HCT116 (cell line): ENCODE measurements around the gene PRKCA.

Experiments used
- EZH2 ChIP-seq: fragments of 200-600 bp; sonication (generic); IDR thresholded peaks from 2 replicates; pipeline ENCODE4 v1.6.1; 2017; ENCODE audit warnings: antibody characterized with exemption, mixed run types
- TF ChIP-seq, protein P1 (sequence below), 3 experiments: fragments of 200-600 bp in 1 of 3; sonication (generic) in 1 of 3; IDR thresholded peaks in 2 of 3; conservative IDR thresholded peaks in 1 of 3; 2 replicates each; pipeline ENCODE4 v1.5.1; 2012 to 2017; ENCODE audit warnings: low read depth in 2 of 3, low read length in 2 of 3, antibody characterized with exemption in 1 of 3, borderline replicate concordance in 1 of 3, control low read depth in 1 of 3, mild to moderate bottlenecking in 1 of 3, mixed read lengths in 1 of 3, mixed run types in 1 of 3, moderate library complexity in 1 of 3; ENCODE audit not compliant: insufficient read depth in 1 of 3

DNA sequence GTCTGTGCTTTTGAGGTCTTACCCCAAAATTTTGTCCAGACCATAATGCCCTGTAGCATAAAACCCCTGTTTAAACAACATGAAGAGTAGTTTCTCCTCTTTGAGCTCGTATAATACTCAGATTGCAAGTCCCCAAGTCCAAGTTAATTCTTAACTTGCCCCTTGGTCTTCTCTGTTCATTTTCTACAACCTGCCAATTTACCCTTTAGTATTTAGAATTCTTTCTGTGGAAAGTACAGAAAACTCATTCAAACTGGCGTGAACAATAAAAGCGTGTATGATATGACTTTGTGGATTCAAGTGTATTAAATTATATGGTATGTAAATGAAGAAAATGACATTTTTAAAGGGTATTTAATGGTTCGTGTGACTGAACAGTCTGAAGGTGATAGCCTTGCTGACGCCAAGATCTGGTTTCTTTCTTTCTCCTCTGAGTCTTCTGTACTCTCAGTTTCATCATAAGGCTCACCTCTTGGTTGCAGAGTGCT, 185.6 kb downstream of the PRKCA start:
- TF ChIP-seq, protein P1, sequence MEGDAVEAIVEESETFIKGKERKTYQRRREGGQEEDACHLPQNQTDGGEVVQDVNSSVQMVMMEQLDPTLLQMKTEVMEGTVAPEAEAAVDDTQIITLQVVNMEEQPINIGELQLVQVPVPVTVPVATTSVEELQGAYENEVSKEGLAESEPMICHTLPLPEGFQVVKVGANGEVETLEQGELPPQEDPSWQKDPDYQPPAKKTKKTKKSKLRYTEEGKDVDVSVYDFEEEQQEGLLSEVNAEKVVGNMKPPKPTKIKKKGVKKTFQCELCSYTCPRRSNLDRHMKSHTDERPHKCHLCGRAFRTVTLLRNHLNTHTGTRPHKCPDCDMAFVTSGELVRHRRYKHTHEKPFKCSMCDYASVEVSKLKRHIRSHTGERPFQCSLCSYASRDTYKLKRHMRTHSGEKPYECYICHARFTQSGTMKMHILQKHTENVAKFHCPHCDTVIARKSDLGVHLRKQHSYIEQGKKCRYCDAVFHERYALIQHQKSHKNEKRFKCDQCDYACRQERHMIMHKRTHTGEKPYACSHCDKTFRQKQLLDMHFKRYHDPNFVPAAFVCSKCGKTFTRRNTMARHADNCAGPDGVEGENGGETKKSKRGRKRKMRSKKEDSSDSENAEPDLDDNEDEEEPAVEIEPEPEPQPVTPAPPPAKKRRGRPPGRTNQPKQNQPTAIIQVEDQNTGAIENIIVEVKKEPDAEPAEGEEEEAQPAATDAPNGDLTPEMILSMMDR (IDR thresholded peaks at IDR 0.05 in 2 of 3, conservative IDR thresholded peaks at IDR 0.05 in 1 of 3; ENCODE audit: borderline replicate concordance in 1 of 3, insufficient read depth in 1 of 3, low read depth in 2 of 3, low read length in 2 of 3): no peak
- no peak for TF ChIP-seq EZH2
